Adrenal gland (tissue), 5 donors: ENCODE data around the gene RNF212.
A peak's percentile ranks its signal among the peaks of the same experiment; 100 is the strongest.

Experiments used
- CTCF ChIP-seq, 6 experiments: fragments of 450-650 bp in 4 of 6; fragments of 200-600 bp in 2 of 6; sonication (generic) in 1 of 6; IDR thresholded peaks; 1 replicate in 5 of 6; 2 replicates in 1 of 6; pipeline versions ENCODE4 v1.5.1 to v1.8.0; 2016 to 2021; ENCODE audit warnings: antibody characterized with exemption in 6 of 6, mild to moderate bottlenecking in 2 of 6, moderate library complexity in 1 of 6
- POLR2A ChIP-seq, 2 donors: fragments of 450-650 bp; IDR thresholded peaks; one replicate each; pipeline ENCODE4 v1.6.1; 2017; ENCODE audit warnings: antibody characterized with exemption in 2 of 2, mild to moderate bottlenecking in 2 of 2, moderate library complexity in 1 of 2
- donor health status: DM: no; HTN: no; CAD: no.

- TF ChIP-seq POLR2A (IDR thresholded peaks at IDR 0.05) (no peak), CTCF (IDR thresholded peaks at IDR 0.05) (peak in 2 of 6 experiments; percentile 14 to 37)
Observed at GRCh38 chr4:1050486-1051213, 62.7 kb downstream of the RNF212 start.
